ENCODE results near the gene KIAA1217. TPM values are rescaled to one million over a fixed set of nuclear protein-coding genes. Genes with fewer than 3 reads are reported as not detected.

The KIAA1217 gene
- total RNA-seq, 1 experiment from 2014 or later: 18.6 TPM

GRCh38 chr10:24405635-24406034 is 196.7 kb downstream of the KIAA1217 start:
- Mint-ChIP-seq H3K27me3 (ENCODE audit: low read depth) (no peaks in the 10 kb centered on the region), H3K36me3 (ENCODE audit: insufficient read depth in 1 of 3, low read depth in 3 of 3) (no peaks in the 10 kb centered on the region), H3K27ac (no peak overlapping the region), H3K4me1 (no peaks in the 10 kb centered on the region), H3K4me3 (no peak overlapping the region), H3K9me3 (no peaks in the 10 kb centered on the region)
- H4K5ac ChIP-seq (ENCODE audit: insufficient read length, low read depth, low read length): no peak overlapping the region
- no peaks in the 10 kb centered on the region for H3K79me1 ChIP-seq (ENCODE audit: insufficient read depth, low read depth, low read length, poor library complexity, severe bottlenecking)
- H2BK15ac ChIP-seq (ENCODE audit: low read depth, low read length): no peak overlapping the region
- H3T11ph ChIP-seq (ENCODE audit: low read length): no peak overlapping the region
- DNase-seq: no peak
- no peak overlapping the region for H3K4me2 ChIP-seq (ENCODE audit: insufficient read depth, insufficient read length, low read length)
- WGBS (ENCODE audit: extremely low coverage, insufficient read length, low lambda C conversion rate): no CpG with 5 or more reads among the region's 1 CpG
- no peak overlapping the region for H3K4ac ChIP-seq (ENCODE audit: low read depth, low read length)
- no peaks in the 10 kb centered on the region for H3K9me3 ChIP-seq (ENCODE audit: control insufficient read depth, low read depth, low read length)
- TF ChIP-seq CTCF (conservative IDR thresholded peaks at IDR 0.05): no peak
- no peaks in the 10 kb centered on the region for H3K4me1 ChIP-seq (ENCODE audit: insufficient read depth, low read length)
- H3K23ac ChIP-seq (ENCODE audit: insufficient read length, low read depth, low read length): no peak overlapping the region
- H3K23me2 ChIP-seq (ENCODE audit: insufficient read length, low read depth, low read length, poor library complexity, severe bottlenecking): no peaks in the 10 kb centered on the region
- H3K14ac ChIP-seq (ENCODE audit: insufficient read depth, low read length): no peak overlapping the region
- H3K56ac ChIP-seq (ENCODE audit: insufficient read length, low read depth, low read length): no peak overlapping the region
- no peak overlapping the region for H4K8ac ChIP-seq (replicated peaks; ENCODE audit: insufficient read length, low read depth, low read length)
- H2BK5ac ChIP-seq (ENCODE audit: insufficient read length, low read length): no peak overlapping the region
- H2BK20ac ChIP-seq (ENCODE audit: low read depth, low read length, poor library complexity, severe bottlenecking): no peak overlapping the region
- H3K18ac ChIP-seq (ENCODE audit: insufficient read length, low read depth, low read length): no peak overlapping the region
- H3K27me3 ChIP-seq (ENCODE audit: insufficient read depth, low read length): no peaks in the 10 kb centered on the region
- H2AFZ ChIP-seq (ENCODE audit: low read length): no peak overlapping the region
- H2BK12ac ChIP-seq (ENCODE audit: insufficient read length, low read depth, low read length): no peak overlapping the region
- H2BK120ac ChIP-seq (ENCODE audit: low read depth, low read length, poor library complexity, severe bottlenecking): no peak overlapping the region
- no peaks in the 10 kb centered on the region for H3K79me2 ChIP-seq (ENCODE audit: insufficient read depth, low read length)
- H2AK5ac ChIP-seq (ENCODE audit: insufficient read length, low read length): no peak overlapping the region
- H4K20me1 ChIP-seq (ENCODE audit: control insufficient read depth, insufficient read depth, insufficient read length): no peaks in the 10 kb centered on the region
- no peak overlapping the region for H3K27ac ChIP-seq (ENCODE audit: insufficient read length, low read depth, low read length)
- no peak overlapping the region for H4K91ac ChIP-seq (ENCODE audit: insufficient read length, low read depth, low read length)
- no peak overlapping the region for H3K9ac ChIP-seq (ENCODE audit: extremely low read depth, insufficient read length, low read length)

Measured in H9 (cell line).